K562 (cell line): Measurements from ENCODE around the gene ANKRD12.

Experiments
- POLR2AphosphoS5 ChIP-seq: IDR thresholded peaks from 2 replicates; pipeline ENCODE4 v1.6.1; 2011; ENCODE audit warnings: mild to moderate bottlenecking, low read depth, low read length, moderate library complexity; ENCODE audit not compliant: control insufficient read depth, insufficient read depth
- YY1 ChIP-seq, 3 experiments: IDR thresholded peaks; 2 replicates each; pipeline ENCODE4 v1.6.1; 2011; ENCODE audit warnings: low read length in 2 of 3, mild to moderate bottlenecking in 2 of 3, moderate library complexity in 2 of 3, borderline replicate concordance in 1 of 3, control low read depth in 1 of 3, low read depth in 1 of 3; ENCODE audit not compliant: insufficient read depth in 3 of 3, insufficient replicate concordance in 2 of 3, control insufficient read depth in 1 of 3, insufficient read length in 1 of 3; ENCODE audit errors: extremely low read depth in 1 of 3
- TF ChIP-seq, protein P1 (sequence below): sonication (generic); formaldehyde crosslinking; IDR thresholded peaks from 2 replicates; pipeline ENCODE4 v1.8.1; 2023; ENCODE audit warnings: mild to moderate bottlenecking, missing genetic modification reagents

DNA sequence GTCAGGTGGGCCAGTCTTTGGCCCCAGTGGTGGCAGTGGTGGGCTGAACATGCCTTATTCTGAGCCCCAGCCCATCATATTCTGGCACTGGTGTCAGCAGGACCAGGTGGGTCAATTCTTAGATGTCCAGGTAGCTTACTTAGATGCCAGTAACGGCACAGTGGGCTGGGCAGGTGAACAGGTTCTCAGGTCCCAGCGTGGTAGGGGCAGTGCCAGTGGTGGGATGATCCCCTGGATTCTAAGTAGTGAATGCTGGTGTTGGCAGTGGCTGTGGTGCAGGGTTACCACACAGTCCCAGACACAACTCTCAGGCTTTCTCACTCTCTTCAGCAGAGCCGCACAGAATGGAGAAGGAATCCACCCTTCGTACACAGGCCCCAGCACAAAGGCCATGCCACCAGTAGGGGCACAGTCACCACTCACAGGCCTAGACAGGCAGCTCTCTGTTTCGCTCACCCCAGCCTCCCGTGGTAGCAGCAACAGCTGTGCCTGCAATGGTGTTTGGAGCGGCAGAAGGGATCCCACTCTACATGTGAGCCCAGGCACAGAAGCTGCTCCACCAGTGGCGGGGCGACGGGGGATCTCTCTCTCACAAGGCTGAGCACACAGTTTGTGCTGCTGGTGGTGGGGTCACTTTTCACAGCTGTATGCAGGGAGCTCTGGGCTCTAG, 97.3 kb downstream of the ANKRD12 start:
- no peak for TF ChIP-seq YY1 (IDR thresholded peaks at IDR 0.05; ENCODE audit: borderline replicate concordance in 1 of 3, control insufficient read depth in 1 of 3, extremely low read depth in 1 of 3, insufficient read depth in 3 of 3, insufficient read length in 1 of 3, insufficient replicate concordance in 2 of 3, low read depth in 1 of 3, low read length in 2 of 3)
- TF ChIP-seq, protein P1, sequence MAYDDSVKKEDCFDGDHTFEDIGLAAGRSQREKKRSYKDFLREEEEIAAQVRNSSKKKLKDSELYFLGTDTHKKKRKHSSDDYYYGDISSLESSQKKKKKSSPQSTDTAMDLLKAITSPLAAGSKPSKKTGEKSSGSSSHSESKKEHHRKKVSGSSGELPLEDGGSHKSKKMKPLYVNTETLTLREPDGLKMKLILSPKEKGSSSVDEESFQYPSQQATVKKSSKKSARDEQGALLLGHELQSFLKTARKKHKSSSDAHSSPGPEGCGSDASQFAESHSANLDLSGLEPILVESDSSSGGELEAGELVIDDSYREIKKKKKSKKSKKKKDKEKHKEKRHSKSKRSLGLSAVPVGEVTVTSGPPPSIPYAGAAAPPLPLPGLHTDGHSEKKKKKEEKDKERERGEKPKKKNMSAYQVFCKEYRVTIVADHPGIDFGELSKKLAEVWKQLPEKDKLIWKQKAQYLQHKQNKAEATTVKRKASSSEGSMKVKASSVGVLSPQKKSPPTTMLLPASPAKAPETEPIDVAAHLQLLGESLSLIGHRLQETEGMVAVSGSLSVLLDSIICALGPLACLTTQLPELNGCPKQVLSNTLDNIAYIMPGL (CRISPR knock-in tag): no peak
- TF ChIP-seq POLR2AphosphoS5: no peak
